Neuronal stem cell (in vitro differentiated cells): ENCODE data around the gene NFATC2IP.
A peak's percentile ranks its signal among the peaks of the same experiment; 100 is the strongest.

Experiments used
- DNase-seq: peaks from one replicate; pipeline ENCODE4 v3.0.0-alpha.2; 2013; ENCODE audit warnings: low spot score
- H2AFZ ChIP-seq: one replicate; pipeline ENCODE4 v1.6.1; 2013; ENCODE audit warnings: mild to moderate bottlenecking, low read length, inconsistent platforms
- H2AK5ac ChIP-seq: 2 replicates; pipeline ENCODE4 v1.6.1; 2013; ENCODE audit warnings: low read depth, mild to moderate bottlenecking, inconsistent platforms, low read length, moderate library complexity, mixed read lengths
- H2BK120ac ChIP-seq: 2 replicates; pipeline ENCODE4 v1.6.1; 2013; ENCODE audit warnings: low read depth, mild to moderate bottlenecking, inconsistent platforms, low read length, moderate library complexity, mixed read lengths
- H2BK12ac ChIP-seq: one replicate; pipeline ENCODE4 v1.6.1; 2013; ENCODE audit warnings: low read length, inconsistent platforms
- H2BK15ac ChIP-seq: 2 replicates; pipeline ENCODE4 v1.6.1; 2013; ENCODE audit warnings: mild to moderate bottlenecking, low read length, inconsistent platforms, mixed read lengths
- H2BK5ac ChIP-seq: one replicate; pipeline ENCODE4 v1.6.1; 2013; ENCODE audit warnings: inconsistent platforms, mild to moderate bottlenecking, low read length, moderate library complexity
- H3K14ac ChIP-seq: one replicate; pipeline ENCODE4 v1.6.1; 2013; ENCODE audit warnings: low read length, inconsistent platforms
- H3K18ac ChIP-seq: 2 replicates; pipeline ENCODE4 v1.6.1; 2013; ENCODE audit warnings: low read length, inconsistent platforms
- H3K23ac ChIP-seq: 2 replicates; pipeline ENCODE4 v1.6.1; 2013; ENCODE audit warnings: low read depth, mild to moderate bottlenecking, mixed read lengths, low read length, inconsistent platforms; ENCODE audit not compliant: poor library complexity
- H3K27ac ChIP-seq: replicated peaks from 3 replicates; pipeline ENCODE4 v1.5.1; 2013; ENCODE audit warnings: low read length, inconsistent platforms
- H3K27me3 ChIP-seq, 3 experiments: 2 replicates each; pipeline ENCODE4 v1.6.1; 2013; ENCODE audit warnings: low read length in 3 of 3, mild to moderate bottlenecking in 2 of 3, inconsistent platforms in 1 of 3, low read depth in 1 of 3, mixed read lengths in 1 of 3, moderate library complexity in 1 of 3; ENCODE audit not compliant: control insufficient read depth in 3 of 3, insufficient read depth in 3 of 3
- H3K36me3 ChIP-seq, 2 donors: replicated peaks in 1 of 2; 2 replicates each; pipeline ENCODE4 v1.6.1; 2013; ENCODE audit warnings: low read length in 2 of 2; ENCODE audit not compliant: control insufficient read depth in 2 of 2, insufficient read depth in 2 of 2
- H3K4ac ChIP-seq: 2 replicates; pipeline ENCODE4 v1.6.1; 2013; ENCODE audit warnings: inconsistent platforms, mild to moderate bottlenecking, low read length, moderate library complexity
- H3K4me1 ChIP-seq, 2 donors: 1 replicate in 1 of 2; 2 replicates in 1 of 2; pipeline ENCODE4 v1.6.1; 2013; ENCODE audit warnings: low read length in 2 of 2, low read depth in 1 of 2; ENCODE audit not compliant: control insufficient read depth in 2 of 2, insufficient read depth in 1 of 2
- H3K4me2 ChIP-seq: one replicate; pipeline ENCODE4 v1.6.1; 2013; ENCODE audit warnings: mild to moderate bottlenecking, low read length, inconsistent platforms; ENCODE audit not compliant: insufficient read depth, poor library complexity, severe bottlenecking
- H3K4me3 ChIP-seq, 2 donors: 2 replicates each; pipeline ENCODE4 v1.5.1; 2013; ENCODE audit warnings: low read length in 2 of 2, mild to moderate bottlenecking in 2 of 2, inconsistent platforms in 1 of 2, moderate library complexity in 1 of 2
- H3K79me1 ChIP-seq: one replicate; pipeline ENCODE4 v1.6.1; 2013; ENCODE audit warnings: low read depth, mild to moderate bottlenecking, inconsistent platforms, low read length, moderate library complexity
- H3K9ac ChIP-seq: one replicate; pipeline ENCODE4 v1.6.1; 2013; ENCODE audit warnings: mild to moderate bottlenecking, low read depth, low read length, inconsistent platforms; ENCODE audit not compliant: poor library complexity
- H3K9me3 ChIP-seq, 2 donors: replicated peaks in 1 of 2; 2 replicates each; pipeline versions ENCODE3 to v1.6.1; 2013; ENCODE audit warnings: low read length in 2 of 2, mild to moderate bottlenecking in 2 of 2, inconsistent platforms in 1 of 2, low read depth in 1 of 2, mixed read lengths in 1 of 2, moderate library complexity in 1 of 2; ENCODE audit not compliant: control insufficient read depth in 2 of 2, insufficient read depth in 1 of 2
- H4K8ac ChIP-seq: one replicate; pipeline ENCODE4 v1.6.1; 2013; ENCODE audit warnings: low read depth, mild to moderate bottlenecking, inconsistent platforms, low read length, moderate library complexity
- H4K91ac ChIP-seq: one replicate; pipeline ENCODE4 v1.6.1; 2013; ENCODE audit warnings: low read length, low read depth, mild to moderate bottlenecking, inconsistent platforms; ENCODE audit not compliant: poor library complexity
- WGBS, 2 donors: extraction: QIAGEN DNeasy Blood & Tissue Kit; methylation state at CpG; one replicate each; pipeline ENCODE4 v1.1.7; 2013; ENCODE audit warnings: missing lambda C conversion rate in 2 of 2, mixed read lengths in 1 of 2; ENCODE audit not compliant: insufficient read length in 2 of 2, insufficient replicate concordance in 1 of 2; ENCODE audit errors: extremely low coverage in 2 of 2; 5-methylcytosine and 5-hydroxymethylcytosine counted together

NFATC2IP gene

DNA sequence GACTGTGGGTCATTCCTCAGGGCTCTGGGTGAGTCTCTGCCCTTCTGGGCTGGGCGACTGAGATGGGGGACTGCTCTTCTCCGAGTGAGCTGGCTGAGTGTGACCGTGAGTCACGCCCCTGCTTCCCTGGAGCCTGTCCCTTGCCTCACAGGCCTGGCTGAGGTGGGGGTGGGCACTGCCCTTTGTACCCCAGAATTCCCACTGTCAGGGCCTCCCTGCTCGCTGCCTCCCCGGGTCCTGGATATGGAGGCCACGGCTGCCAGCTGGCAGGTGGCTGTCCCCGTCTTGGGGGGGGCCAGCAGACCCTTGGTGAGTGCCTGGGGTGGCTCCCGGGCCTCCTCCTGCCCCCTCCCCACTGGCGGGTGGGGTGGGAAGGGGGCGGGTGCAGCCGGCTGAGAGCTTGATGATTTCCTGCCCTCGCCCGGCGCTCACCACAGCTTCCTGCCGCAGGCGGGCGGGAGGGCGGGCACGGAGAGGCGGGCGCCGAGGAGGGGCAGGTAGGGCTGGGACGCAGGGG, 33.9 kb downstream of the NFATC2IP start, which contains the start of gene LAT:
Gene LAT (plus strand): TSS at position 434 of the 517 bp plus-strand sequence. CDS start 366 bp downstream, outside the sequence.
- Histone ChIP-seq H2AK5ac (no peak within 1 kb of the TSS), H3K27me3 (no peaks in the 10 kb centered on the region), H3K4me3 (no peak within 1 kb of the TSS), H2BK12ac (no peak within 1 kb of the TSS), H2BK120ac (no peak within 1 kb of the TSS), H3K79me1 (peaks cover 5% of the 10 kb centered on the region), H3K4me1 (no peaks in the 10 kb centered on the region), H3K27ac (no peak within 1 kb of the TSS), H3K4me2 (no peak within 1 kb of the TSS), H3K9ac (peak within 1 kb of the TSS; percentile 12), H3K36me3 (peaks cover 15 to 28% of the 10 kb centered on the region in 2 donors), H2BK5ac (no peak within 1 kb of the TSS), H3K14ac (no peak within 1 kb of the TSS), H4K8ac (no peak within 1 kb of the TSS), H3K9me3 (peaks cover 3 to 5% of the 10 kb centered on the region in 2 donors), H2AFZ (no peak within 1 kb of the TSS), H2BK15ac (no peak within 1 kb of the TSS), H4K91ac (no peak within 1 kb of the TSS), H3K18ac (no peak within 1 kb of the TSS), H3K23ac (no peak within 1 kb of the TSS), H3K4ac (no peak within 1 kb of the TSS)
- WGBS, 2 donors = no CpG with 5 or more reads among the region's 24 CpGs
- no peak for DNase-seq

GRCh38 chr16:28985211-28986041, 34.7 kb downstream of the NFATC2IP start:
- no CpG with 5 or more reads among the region's 19 CpGs for WGBS, 2 donors

GRCh38 chr16:28986046-28986445, 35.3 kb downstream of the NFATC2IP start:
- no peak overlapping the region for H3K14ac ChIP-seq
- H2BK5ac ChIP-seq = no peak overlapping the region
- no CpG with 5 or more reads among the region's 9 CpGs for WGBS, 2 donors
- no peak overlapping the region for H4K91ac ChIP-seq
- H3K4me3 ChIP-seq = no peak overlapping the region
- no peaks in the 10 kb centered on the region for H3K27me3 ChIP-seq
- no peak overlapping the region for H2BK120ac ChIP-seq
- H3K79me1 ChIP-seq = peaks cover 6% of the 10 kb centered on the region
- peaks cover 15 to 25% of the 10 kb centered on the region in 2 donors for H3K36me3 ChIP-seq
- no peak overlapping the region for H3K23ac ChIP-seq
- H3K9me3 ChIP-seq = peaks cover 3 to 5% of the 10 kb centered on the region in 2 donors
- no peak overlapping the region for H2AFZ ChIP-seq
- no peak for DNase-seq
- no peak overlapping the region for H2BK12ac ChIP-seq
- H3K4me1 ChIP-seq = no peaks in the 10 kb centered on the region
- H3K4me2 ChIP-seq = no peak overlapping the region
- H3K18ac ChIP-seq = no peak overlapping the region
- no peak overlapping the region for H2BK15ac ChIP-seq
- H3K4ac ChIP-seq = no peak overlapping the region
- H2AK5ac ChIP-seq = no peak overlapping the region
- no peak overlapping the region for H3K27ac ChIP-seq
- no peak overlapping the region for H4K8ac ChIP-seq
- no peak overlapping the region for H3K9ac ChIP-seq

More at GRCh38 chr16:28985211-28986041, 34.7 kb downstream of the NFATC2IP start:
- DNase-seq = no peak
- H2BK120ac ChIP-seq = no peak overlapping the region
- H2AK5ac ChIP-seq = no peak overlapping the region
- no peak overlapping the region for H2BK12ac ChIP-seq
- peak overlapping the region; percentile 12 for H3K9ac ChIP-seq
- H3K23ac ChIP-seq = no peak overlapping the region
- no peak overlapping the region for H3K4ac ChIP-seq
- H3K4me2 ChIP-seq = no peak overlapping the region
- H3K4me3 ChIP-seq = no peak overlapping the region
- no peak overlapping the region for H4K91ac ChIP-seq
- no peak overlapping the region for H3K27ac ChIP-seq
- no peaks in the 10 kb centered on the region for H3K27me3 ChIP-seq
- no peaks in the 10 kb centered on the region for H3K4me1 ChIP-seq
- H2AFZ ChIP-seq = no peak overlapping the region
- H3K9me3 ChIP-seq = peaks cover 3 to 5% of the 10 kb centered on the region in 2 donors
- no peak overlapping the region for H3K14ac ChIP-seq
- no peak overlapping the region for H4K8ac ChIP-seq
- H3K36me3 ChIP-seq = peaks cover 15 to 28% of the 10 kb centered on the region in 2 donors
- peaks cover 6% of the 10 kb centered on the region for H3K79me1 ChIP-seq
- no peak overlapping the region for H3K18ac ChIP-seq
- H2BK15ac ChIP-seq = no peak overlapping the region
- no peak overlapping the region for H2BK5ac ChIP-seq

DNA sequence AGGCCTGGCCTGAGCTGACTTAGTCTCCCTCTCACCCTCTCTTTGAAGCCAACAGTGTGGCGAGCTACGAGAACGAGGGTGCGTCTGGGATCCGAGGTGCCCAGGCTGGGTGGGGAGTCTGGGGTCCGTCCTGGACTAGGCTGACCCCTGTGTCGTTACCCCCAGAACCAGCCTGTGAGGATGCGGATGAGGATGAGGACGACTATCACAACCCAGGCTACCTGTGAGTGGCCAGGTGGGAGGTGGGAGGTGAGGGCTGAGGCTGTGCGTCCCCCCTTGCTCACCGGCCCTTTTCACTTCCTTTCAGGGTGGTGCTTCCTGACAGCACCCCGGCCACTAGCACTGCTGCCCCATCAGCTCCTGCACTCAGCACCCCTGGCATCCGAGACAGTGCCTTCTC, 35.8 kb downstream of the NFATC2IP start:
- no CpG with 5 or more reads among the region's 13 CpGs for WGBS, 2 donors
- H3K4me2 ChIP-seq = no peak overlapping the region
- no peak overlapping the region for H4K8ac ChIP-seq
- no peak overlapping the region for H2BK15ac ChIP-seq
- H3K9ac ChIP-seq = no peak overlapping the region
- H3K4ac ChIP-seq = no peak overlapping the region
- peaks cover 14 to 21% of the 10 kb centered on the region in 2 donors for H3K36me3 ChIP-seq
- no peaks in the 10 kb centered on the region for H3K27me3 ChIP-seq
- no peak overlapping the region for H3K4me3 ChIP-seq
- no peak overlapping the region for H2BK5ac ChIP-seq
- no peak overlapping the region for H3K18ac ChIP-seq
- H3K27ac ChIP-seq = no peak overlapping the region
- H2AK5ac ChIP-seq = no peak overlapping the region
- no peak overlapping the region for H2BK120ac ChIP-seq
- H3K23ac ChIP-seq = no peak overlapping the region
- no peak for DNase-seq
- no peak overlapping the region for H4K91ac ChIP-seq
- H3K9me3 ChIP-seq = peaks cover 2 to 3% of the 10 kb centered on the region in 2 donors
- no peaks in the 10 kb centered on the region for H3K4me1 ChIP-seq
- H3K79me1 ChIP-seq = peaks cover 6% of the 10 kb centered on the region
- H2AFZ ChIP-seq = no peak overlapping the region
- H2BK12ac ChIP-seq = no peak overlapping the region
- H3K14ac ChIP-seq = no peak overlapping the region
